ENCODE data around the gene TSPAN9. TPM values are rescaled to one million over a fixed set of nuclear protein-coding genes. Genes with fewer than 3 reads are reported as not detected.

Gene TSPAN9
- total RNA-seq, 1 experiment from 2014 or later = 7.7 TPM

GRCh38 chr12:3243376-3244084 lies 166.4 kb downstream of the TSPAN9 start:
- POLR2A ChIA-PET = no interaction called here
- in situ Hi-C loops (cut with HindIII; ENCODE audit: low pct_unique_long_range_greater_than_20kb, low sequenced_read_pairs) = no loop called here

GRCh38 chr12:3244219-3244750 lies 167.1 kb downstream of the TSPAN9 start:
- TF ChIP-seq TCF7L2 (IDR thresholded peaks at IDR 0.05; ENCODE audit: low read depth, low read length) = no peak
- TF ChIP-seq REST (IDR thresholded peaks at IDR 0.05; ENCODE audit: insufficient read depth in 1 of 2, low read depth in 2 of 2, low read length in 1 of 2) = no peak
- no peak for TF ChIP-seq SIN3A (IDR thresholded peaks at IDR 0.05; ENCODE audit: borderline replicate concordance, insufficient read depth, low read depth, low read length)
- TF ChIP-seq CTCF (IDR thresholded peaks at IDR 0.05) = no peak
- TF ChIP-seq POLR2AphosphoS5 (IDR thresholded peaks at IDR 0.05; ENCODE audit: low read depth, low read length) = no peak
- Histone ChIP-seq H3K27me3 (ENCODE audit: control insufficient read depth, insufficient read depth, low read length) (no peaks in the 10 kb centered on the region), H3K4me3 (ENCODE audit: low read depth in 2 of 2, low read length in 2 of 2) (no peak overlapping the region), H3K9me3 (ENCODE audit: control insufficient read depth, insufficient read depth, low read depth, low read length) (no peaks in the 10 kb centered on the region), H3K4me1 (ENCODE audit: control insufficient read depth, insufficient read depth, low read length) (no peaks in the 10 kb centered on the region), H3K36me3 (ENCODE audit: control insufficient read depth, insufficient read depth, low read length) (no peaks in the 10 kb centered on the region), H3K27ac (ENCODE audit: low read length) (no peak overlapping the region)
- POLR2A ChIA-PET = no interaction called here
- ATAC-seq (no peak), DNase-seq (ENCODE audit: low read depth, low spot score) (no peak)
- BruUV-seq (replicated peaks) = no TSS peak
- in situ Hi-C loops (cut with HindIII; ENCODE audit: low pct_unique_long_range_greater_than_20kb, low sequenced_read_pairs) = no loop called here
- intact Hi-C loops (cut with micrococcal nuclease; ENCODE audit: unreplicated experiment) = no loop called here
- CTCF ChIA-PET = no interaction called here

More at GRCh38 chr12:3243376-3244084, 166.4 kb downstream of the TSPAN9 start:
- DNase-seq (ENCODE audit: low read depth, low spot score) = no peak
- H3K4me3 ChIP-seq (ENCODE audit: low read depth in 2 of 2, low read length in 2 of 2) = no peak overlapping the region
- no peak for ATAC-seq
- TF ChIP-seq POLR2AphosphoS5 (IDR thresholded peaks at IDR 0.05; ENCODE audit: low read depth, low read length) = no peak
- TF ChIP-seq CTCF (IDR thresholded peaks at IDR 0.05) = no peak
- TF ChIP-seq TCF7L2 (IDR thresholded peaks at IDR 0.05; ENCODE audit: low read depth, low read length) = no peak
- TF ChIP-seq SIN3A (IDR thresholded peaks at IDR 0.05; ENCODE audit: borderline replicate concordance, insufficient read depth, low read depth, low read length) = no peak
- TF ChIP-seq REST (IDR thresholded peaks at IDR 0.05; ENCODE audit: insufficient read depth in 1 of 2, low read depth in 2 of 2, low read length in 1 of 2) = no peak
- no peaks in the 10 kb centered on the region for H3K36me3 ChIP-seq (ENCODE audit: control insufficient read depth, insufficient read depth, low read length)
- intact Hi-C loops (cut with micrococcal nuclease; ENCODE audit: unreplicated experiment) = no loop called here
- H3K27me3 ChIP-seq (ENCODE audit: control insufficient read depth, insufficient read depth, low read length) = no peaks in the 10 kb centered on the region
- BruUV-seq (replicated peaks) = no TSS peak
- H3K9me3 ChIP-seq (ENCODE audit: control insufficient read depth, insufficient read depth, low read depth, low read length) = no peaks in the 10 kb centered on the region
- no peak overlapping the region for H3K27ac ChIP-seq (ENCODE audit: low read length)
- CTCF ChIA-PET = no interaction called here
- H3K4me1 ChIP-seq (ENCODE audit: control insufficient read depth, insufficient read depth, low read length) = no peaks in the 10 kb centered on the region
